HCT116 (cell line): ENCODE measurements around the gene ABHD17C. TPM values are rescaled to one million over a fixed set of nuclear protein-coding genes. Genes with fewer than 3 reads are reported as not detected.

ENCODE experiments used
- ATAC-seq: fragments of 200-7000 bp; cut with Tn5 transposase; 2 replicates; pipeline ENCODE4 v1.9.1; 2020; ENCODE audit warnings: mild to moderate bottlenecking, moderate library complexity
- BruUV-seq: library from RNA; stranded (reverse); fragments of 400-500 nt; replicated peaks from 2 replicates; lab custom pipeline; 2021; lab: Mats Ljungman, UMichigan
- CTCF ChIA-PET: fragments of 300-600 bp; sonication (Branson Sonifier 250); formaldehyde crosslinking; loops from one replicate; lab custom pipeline; 2021; ENCODE audit warnings: antibody characterized with exemption; lab: Charles Lee
- POLR2A ChIA-PET: fragments of 300-600, 350-600 bp; sonication (Branson Sonifier 250); formaldehyde crosslinking; loops from one replicate; lab custom pipeline; 2021; ENCODE audit warnings: antibody characterized with exemption; lab: Charles Lee
- RAD21 ChIA-PET, 2 experiments: fragments of 300-600 bp; sonication (Branson Sonifier 250); formaldehyde crosslinking; loops; one replicate each; lab custom pipeline; 2023; ENCODE audit warnings: low total read pairs in 2 of 2; ENCODE audit not compliant: uncharacterized antibody in 2 of 2, unreplicated experiment in 2 of 2, low non-redundant PET in 1 of 2; lab: Charles Lee
- DNase-seq: peaks from one replicate; pipeline ENCODE4 v3.0.0-alpha.2; 2010; ENCODE audit warnings: low read depth, low spot score
- H2AFZ ChIP-seq: fragments of 200-600 bp; shearing (Covaris generic), sonication (generic); 2 replicates; pipeline ENCODE4 v1.6.1; 2017; ENCODE audit warnings: low read depth, mixed run types, mixed read lengths, antibody characterized with exemption, low read length; ENCODE audit not compliant: poor library complexity, severe bottlenecking
- H3K27ac ChIP-seq: 2 replicates; pipeline ENCODE4 v1.5.1; 2012; ENCODE audit warnings: low read depth, low read length
- H3K27me3 ChIP-seq: fragments of 200-600 bp; sonication (generic); 2 replicates; pipeline ENCODE4 v1.6.1; 2016; ENCODE audit warnings: mixed run types, low read length, mixed read lengths; ENCODE audit not compliant: insufficient read depth
- H3K36me3 ChIP-seq, 2 experiments: fragments of 200-500 bp in 1 of 2; fragments of 200-600 bp in 1 of 2; sonication (Bioruptor generic) in 1 of 2; sonication (generic) in 1 of 2; 2 replicates each; pipeline versions ENCODE4 v1.5.1 to v1.6.1; 2014 to 2016; ENCODE audit warnings: low read length in 2 of 2, inconsistent platforms in 1 of 2, mixed read lengths in 1 of 2, mixed run types in 1 of 2; ENCODE audit not compliant: insufficient read depth in 2 of 2, control insufficient read depth in 1 of 2
- H3K4me1 ChIP-seq, 2 experiments: fragments of 200-600 bp in 1 of 2; sonication (generic) in 1 of 2; 2 replicates each; pipeline versions ENCODE4 v1.5.1 to v1.6.1; 2012 to 2017; ENCODE audit warnings: low read length in 2 of 2, inconsistent platforms in 1 of 2, mild to moderate bottlenecking in 1 of 2, mixed read lengths in 1 of 2, mixed run types in 1 of 2, moderate library complexity in 1 of 2; ENCODE audit not compliant: insufficient read depth in 2 of 2, control insufficient read depth in 1 of 2
- H3K4me2 ChIP-seq: fragments of 200-600 bp; sonication (generic); 2 replicates; pipeline ENCODE4 v1.6.1; 2017; ENCODE audit warnings: mixed run types, low read length, mixed read lengths
- H3K4me3 ChIP-seq, 2 experiments: fragments of 200-600 bp in 1 of 2; sonication (generic) in 1 of 2; replicated peaks in 1 of 2; 2 replicates each; pipeline ENCODE4 v1.5.1; 2011 to 2016; ENCODE audit warnings: low read length in 2 of 2, control low read depth in 1 of 2, low read depth in 1 of 2, mild to moderate bottlenecking in 1 of 2, mixed read lengths in 1 of 2, mixed run types in 1 of 2
- H3K79me2 ChIP-seq: fragments of 200-600 bp; sonication (generic); 2 replicates; pipeline ENCODE4 v1.6.1; 2017; ENCODE audit warnings: mild to moderate bottlenecking, mixed run types, low read length, moderate library complexity, mixed read lengths; ENCODE audit not compliant: insufficient read depth
- H3K9ac ChIP-seq: fragments of 200-600 bp; sonication (generic); 2 replicates; pipeline ENCODE4 v1.6.1; 2016; ENCODE audit warnings: low read length, mixed read lengths
- H3K9me2 ChIP-seq: fragments of 200-600 bp; sonication (generic), shearing (Covaris generic); 2 replicates; pipeline ENCODE4 v1.6.1; 2017; ENCODE audit warnings: mixed run types, mild to moderate bottlenecking, moderate library complexity; ENCODE audit not compliant: insufficient read depth
- H3K9me3 ChIP-seq, 2 experiments: fragments of 200-500 bp in 1 of 2; fragments of 200-600 bp in 1 of 2; sonication (Bioruptor generic) in 1 of 2; sonication (generic) in 1 of 2; 2 replicates each; pipeline ENCODE4 v1.6.1; 2014 to 2017; ENCODE audit warnings: low read length in 2 of 2, mixed read lengths in 2 of 2, inconsistent platforms in 1 of 2, low read depth in 1 of 2, mild to moderate bottlenecking in 1 of 2, mixed run types in 1 of 2, moderate library complexity in 1 of 2; ENCODE audit not compliant: control insufficient read depth in 1 of 2, insufficient read depth in 1 of 2
- H4K20me1 ChIP-seq: fragments of 200-600 bp; sonication (generic), shearing (Covaris generic); 2 replicates; pipeline ENCODE4 v1.6.1; 2017; ENCODE audit warnings: mixed run types, mild to moderate bottlenecking, moderate library complexity; ENCODE audit not compliant: insufficient read depth
- ELF1 ChIP-seq: IDR thresholded peaks from 2 replicates; pipeline ENCODE4 v1.6.1; 2012; ENCODE audit warnings: low read depth, borderline replicate concordance
- MAX ChIP-seq: IDR thresholded peaks from 2 replicates; pipeline ENCODE4 v1.6.1; 2012
- RAD21 ChIP-seq: IDR thresholded peaks from 2 replicates; pipeline ENCODE4 v1.6.1; 2012; ENCODE audit warnings: low read depth, mild to moderate bottlenecking
- REST ChIP-seq: IDR thresholded peaks from 2 replicates; pipeline ENCODE4 v1.6.1; 2012; ENCODE audit warnings: low read depth
- TCF7L2 ChIP-seq: IDR thresholded peaks from 2 replicates; pipeline ENCODE4 v1.7.0; 2011; ENCODE audit warnings: borderline replicate concordance, inconsistent platforms; ENCODE audit not compliant: insufficient read depth, insufficient read length; ENCODE audit errors: extremely low read depth
- intact Hi-C: fragments of 100-400 bp; cut with micrococcal nuclease; formaldehyde crosslinking; loops from 2 replicates; pipeline ENCODE4 v1.10.0; 2022
- total RNA-seq: library from RNA; stranded (reverse); gene quantifications from one replicate; pipeline ENCODE4 v1.2.1, GENCODE V29; 2021; ENCODE audit not compliant: unreplicated experiment

The ABHD17C gene
- total RNA-seq, 1 experiment from 2014 or later: 27.9 TPM

GRCh38 chr15:80697075-80697685, 2.1 kb downstream of the ABHD17C start (continued):
- no peak for TF ChIP-seq REST
- TF ChIP-seq, all 23 proteins: peak for 0

GRCh38 chr15:80698676-80699075, 3.6 kb downstream of the ABHD17C start:
- Histone ChIP-seq H3K79me2 (peaks cover 79% of the 10 kb centered on the region), H3K4me3 (no peak overlapping the region), H2AFZ (no peak overlapping the region), H3K9me3 (no peaks in the 10 kb centered on the region), H3K27ac (no peak overlapping the region), H3K9ac (no peak overlapping the region), H3K36me3 (no peaks in the 10 kb centered on the region), H3K4me1 (peaks cover 5 to 20% of the 10 kb centered on the region in 2 experiments; a peak in 3 of 4 replicates), H4K20me1 (no peaks in the 10 kb centered on the region), H3K4me2 (no peak overlapping the region), H3K27me3 (no peaks in the 10 kb centered on the region), H3K9me2 (no peaks in the 10 kb centered on the region)
- intact Hi-C loops: loop anchor here (5.0 kb wide), 1 partner anchor 274 kb away; no protein-coding TSS in a partner anchor
- ATAC-seq (no peak), DNase-seq (no peak)
- RAD21 ChIA-PET: no interaction called here
- POLR2A ChIA-PET: no interaction called here
- BruUV-seq: no TSS peak
- CTCF ChIA-PET: no interaction called here
- no peak for TF ChIP-seq ELF1
- TF ChIP-seq REST: no peak
- TF ChIP-seq MAX: no peak
- TF ChIP-seq RAD21: no peak
- no peak for TF ChIP-seq TCF7L2
- TF ChIP-seq, all 23 proteins: peak for 0
